ENCODE results near the gene SHISA5.
A peak's percentile ranks its signal among the peaks of the same experiment; 100 is the strongest.
"Not testable (repeated sequence)": the region's sequence is repeated elsewhere in the genome, so short reads cannot be mapped to it uniquely, and the experiment has no call there.

SHISA5 gene

DNA sequence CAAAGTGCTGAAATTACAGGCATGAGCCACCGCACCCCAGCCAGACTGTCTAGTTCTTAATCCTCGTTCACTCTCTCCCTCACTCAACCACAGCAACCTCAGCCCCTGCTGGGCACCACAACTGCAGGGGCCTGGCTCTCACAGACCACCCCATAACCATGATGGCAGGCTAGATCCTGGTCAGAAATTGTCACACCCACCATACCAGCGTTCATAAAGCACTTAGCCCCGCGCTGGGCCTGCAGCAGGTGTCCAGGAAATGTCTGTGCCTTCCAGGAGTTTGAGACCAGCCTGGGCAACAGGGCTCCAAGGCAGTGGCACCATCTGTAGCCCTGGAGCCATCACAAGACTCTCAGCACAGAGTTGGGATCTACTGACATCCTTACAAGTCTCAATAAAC is 1.9 kb downstream of the SHISA5 start:
- in situ Hi-C loops (cut with MboI; ENCODE audit: low sequenced_read_pairs, unreplicated experiment) = no loop called here
- peak; percentile 23 for DNase-seq (ENCODE audit: low spot score)
- TF ChIP-seq, protein P1, sequence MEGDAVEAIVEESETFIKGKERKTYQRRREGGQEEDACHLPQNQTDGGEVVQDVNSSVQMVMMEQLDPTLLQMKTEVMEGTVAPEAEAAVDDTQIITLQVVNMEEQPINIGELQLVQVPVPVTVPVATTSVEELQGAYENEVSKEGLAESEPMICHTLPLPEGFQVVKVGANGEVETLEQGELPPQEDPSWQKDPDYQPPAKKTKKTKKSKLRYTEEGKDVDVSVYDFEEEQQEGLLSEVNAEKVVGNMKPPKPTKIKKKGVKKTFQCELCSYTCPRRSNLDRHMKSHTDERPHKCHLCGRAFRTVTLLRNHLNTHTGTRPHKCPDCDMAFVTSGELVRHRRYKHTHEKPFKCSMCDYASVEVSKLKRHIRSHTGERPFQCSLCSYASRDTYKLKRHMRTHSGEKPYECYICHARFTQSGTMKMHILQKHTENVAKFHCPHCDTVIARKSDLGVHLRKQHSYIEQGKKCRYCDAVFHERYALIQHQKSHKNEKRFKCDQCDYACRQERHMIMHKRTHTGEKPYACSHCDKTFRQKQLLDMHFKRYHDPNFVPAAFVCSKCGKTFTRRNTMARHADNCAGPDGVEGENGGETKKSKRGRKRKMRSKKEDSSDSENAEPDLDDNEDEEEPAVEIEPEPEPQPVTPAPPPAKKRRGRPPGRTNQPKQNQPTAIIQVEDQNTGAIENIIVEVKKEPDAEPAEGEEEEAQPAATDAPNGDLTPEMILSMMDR (IDR thresholded peaks at IDR 0.05; ENCODE audit: borderline replicate concordance, control extremely low read depth, extremely low read depth, insufficient read depth, missing control alignments) = no peak

DNA sequence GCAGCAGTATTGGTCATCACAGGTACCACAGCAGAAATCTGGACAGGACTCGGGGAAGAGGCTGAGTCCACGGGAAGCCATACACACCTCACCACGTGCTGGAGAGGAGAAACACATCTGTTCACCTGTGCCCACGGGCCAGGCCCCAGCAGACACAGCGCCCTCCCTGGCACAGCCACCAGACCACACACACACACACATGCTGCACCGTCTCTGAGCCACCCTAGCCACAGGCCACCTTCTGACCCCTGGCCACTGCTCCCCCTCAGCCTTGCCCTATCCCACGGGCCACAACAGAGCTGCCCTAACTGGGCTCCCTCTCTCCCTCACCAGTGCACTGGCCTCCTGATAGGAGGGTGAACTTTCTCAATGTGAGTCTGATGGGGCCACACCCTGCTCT is 2.8 kb downstream of the SHISA5 start:
- no peak for DNase-seq (ENCODE audit: low spot score)
- TF ChIP-seq, protein P1 (IDR thresholded peaks at IDR 0.05; ENCODE audit: borderline replicate concordance, control extremely low read depth, extremely low read depth, insufficient read depth, missing control alignments) = no peak
- in situ Hi-C loops (cut with MboI; ENCODE audit: low sequenced_read_pairs, unreplicated experiment) = no loop called here

DNA sequence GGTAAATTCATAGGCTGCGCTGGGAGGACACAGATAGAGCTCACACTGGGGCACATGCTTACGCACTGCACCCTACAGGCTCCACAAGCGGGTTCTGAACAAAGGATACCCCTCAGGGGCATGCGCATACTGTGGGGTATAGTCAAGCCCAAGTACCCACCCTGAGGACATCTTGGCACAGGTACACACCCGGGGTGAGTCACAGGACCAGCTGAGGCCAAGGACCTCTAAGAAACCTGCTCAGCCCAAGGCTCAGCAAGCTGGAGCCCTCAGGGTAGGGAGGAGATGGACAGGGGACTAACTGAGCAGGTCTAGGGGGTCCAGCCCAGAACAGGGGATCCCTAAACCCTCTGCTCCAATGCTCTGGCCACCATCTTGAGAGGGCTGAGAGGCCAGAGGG is 3.3 kb downstream of the SHISA5 start:
- TF ChIP-seq, protein P1 (IDR thresholded peaks at IDR 0.05; ENCODE audit: borderline replicate concordance, control extremely low read depth, extremely low read depth, insufficient read depth, missing control alignments) = no peak
- DNase-seq (ENCODE audit: low spot score) = peak; percentile 18
- in situ Hi-C loops (cut with MboI; ENCODE audit: low sequenced_read_pairs, unreplicated experiment) = no loop called here

DNA sequence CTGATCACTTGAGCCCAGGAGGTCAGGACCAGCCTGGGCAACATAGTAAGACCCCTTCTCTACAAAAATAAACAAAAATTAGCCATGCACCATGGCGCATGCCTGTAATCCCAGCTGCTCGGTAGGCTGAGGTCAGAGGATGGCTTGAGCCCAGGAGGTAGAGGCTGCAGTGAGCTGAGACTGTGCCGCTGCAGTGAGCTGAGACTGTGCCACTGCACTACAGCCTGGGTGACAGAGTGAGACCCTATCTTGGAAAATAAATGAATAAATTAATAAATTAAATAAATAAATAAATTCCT is 10.8 kb downstream of the SHISA5 start:
- no peak for DNase-seq (ENCODE audit: low spot score)
- TF ChIP-seq, protein P1 (IDR thresholded peaks at IDR 0.05; ENCODE audit: borderline replicate concordance, control extremely low read depth, extremely low read depth, insufficient read depth, missing control alignments) = no peak
- in situ Hi-C loops (cut with MboI; ENCODE audit: low sequenced_read_pairs, unreplicated experiment) = no loop called here

DNA sequence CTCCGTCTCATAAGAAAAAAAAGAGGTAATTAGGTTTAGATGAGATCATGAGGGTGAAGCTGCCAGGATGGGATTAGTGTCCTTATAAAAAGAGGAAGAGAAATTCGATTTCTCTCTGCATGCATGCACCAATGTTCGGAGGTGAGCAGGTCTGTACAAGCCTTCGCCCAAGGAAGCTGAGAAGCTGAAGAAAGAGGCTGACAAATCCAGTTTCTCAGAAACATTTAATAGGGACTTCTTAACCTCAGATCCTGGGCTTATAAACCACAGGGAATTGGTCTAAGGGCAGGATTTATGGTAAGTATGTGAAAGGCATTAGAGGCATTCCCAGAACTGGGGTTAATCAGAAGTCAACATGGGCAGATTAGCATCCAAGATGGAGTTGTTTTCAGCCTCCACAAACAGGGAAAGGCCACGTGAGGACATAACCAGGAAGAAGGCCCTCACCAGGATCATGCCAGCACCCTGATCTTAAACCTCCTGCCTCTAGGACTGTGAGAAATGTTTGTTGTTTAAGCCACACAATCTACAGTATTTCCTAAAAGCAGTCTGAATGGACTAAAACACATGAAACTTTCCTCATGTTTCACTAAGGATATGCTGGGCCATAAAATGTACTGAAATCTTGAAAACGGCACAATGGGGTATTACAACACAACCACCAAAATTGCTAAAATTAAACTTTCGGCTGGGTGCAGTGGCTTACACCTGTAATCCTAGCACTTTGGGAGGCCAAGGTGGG is 11.3 kb downstream of the SHISA5 start:
- DNase-seq (ENCODE audit: low spot score) = peak; percentile 52
- TF ChIP-seq, protein P1 (IDR thresholded peaks at IDR 0.05; ENCODE audit: borderline replicate concordance, control extremely low read depth, extremely low read depth, insufficient read depth, missing control alignments) = no peak
- in situ Hi-C loops (cut with MboI; ENCODE audit: low sequenced_read_pairs, unreplicated experiment) = no loop called here

DNA sequence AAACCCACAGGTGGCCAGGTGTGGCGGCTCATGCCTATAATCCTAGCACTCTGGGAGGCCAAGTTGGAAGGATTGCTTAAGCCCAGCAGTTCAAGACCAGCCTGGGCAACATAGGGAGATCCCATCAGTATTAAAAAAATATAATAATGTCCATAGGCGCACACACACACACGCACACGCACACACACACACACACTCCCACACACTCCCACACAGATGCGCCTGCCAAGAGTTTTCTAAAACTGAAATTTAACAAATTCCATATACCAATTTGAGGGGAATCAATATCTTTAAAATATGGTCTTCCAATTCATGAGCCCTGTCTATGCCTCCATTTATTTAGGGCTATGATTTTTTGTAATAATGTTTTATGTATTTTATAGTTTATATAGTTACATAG is 17.0 kb downstream of the SHISA5 start:
- TF ChIP-seq, protein P1 (IDR thresholded peaks at IDR 0.05; ENCODE audit: borderline replicate concordance, control extremely low read depth, extremely low read depth, insufficient read depth, missing control alignments) = no peak
- no peak for DNase-seq (ENCODE audit: low spot score)
- in situ Hi-C loops (cut with MboI; ENCODE audit: low sequenced_read_pairs, unreplicated experiment) = no loop called here

DNA sequence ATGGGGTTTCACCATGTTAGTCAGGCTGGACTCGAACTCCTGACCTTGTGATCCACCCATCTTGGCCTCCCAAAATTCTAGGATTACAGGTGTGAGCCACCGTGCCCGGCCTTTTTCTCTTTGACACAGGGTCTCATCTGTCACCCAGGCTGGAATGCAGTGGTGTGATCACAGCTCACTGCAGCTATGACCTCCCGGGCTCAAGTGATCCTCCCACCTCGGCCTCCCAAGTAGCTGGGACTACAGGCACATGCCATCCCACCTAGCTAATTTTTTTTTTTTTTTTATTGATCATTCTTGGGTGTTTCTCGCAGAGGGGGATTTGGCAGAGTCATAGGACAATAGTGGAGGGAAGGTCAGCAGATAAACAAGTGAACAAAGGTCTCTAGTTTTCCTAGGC is 21.2 kb downstream of the SHISA5 start:
- in situ Hi-C loops (cut with MboI; ENCODE audit: low sequenced_read_pairs, unreplicated experiment); DNase-seq (ENCODE audit: low spot score): not testable (repeated sequence)

DNA sequence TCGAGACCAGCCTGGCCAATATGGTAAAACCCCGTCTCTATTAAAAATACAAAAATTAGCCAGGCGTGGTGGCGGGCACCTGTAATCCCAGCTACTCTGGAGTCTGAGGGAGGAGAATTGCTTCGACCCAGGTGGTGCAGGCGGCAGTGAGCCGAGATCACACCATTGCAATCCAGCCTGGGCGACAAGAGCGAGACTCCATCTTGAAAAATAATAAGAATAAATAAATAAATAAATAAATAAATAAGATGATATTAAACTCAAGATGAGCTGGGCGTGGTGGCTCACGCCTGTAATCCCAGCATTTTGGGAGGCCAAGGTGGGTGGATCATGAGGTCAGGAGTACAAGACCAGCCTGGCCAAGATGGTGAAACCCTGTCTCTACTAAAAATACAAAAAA is 23.1 kb downstream of the SHISA5 start:
- in situ Hi-C loops (cut with MboI; ENCODE audit: low sequenced_read_pairs, unreplicated experiment); DNase-seq (ENCODE audit: low spot score): not testable (repeated sequence)
